PC-3 (cell line): ENCODE measurements around the gene ANKRD13C.

Source experiments
- EZH2 ChIP-seq: fragments of 300-600 bp; sonication (generic); IDR thresholded peaks from one replicate; pipeline ENCODE4 v1.6.1; 2017; ENCODE audit warnings: antibody characterized with exemption, mild to moderate bottlenecking, low read length; ENCODE audit not compliant: unreplicated experiment
- EZH2phosphoT487 ChIP-seq: fragments of 300-600 bp; sonication (generic); IDR thresholded peaks from 2 replicates; pipeline ENCODE4 v1.6.1; 2018; ENCODE audit warnings: mild to moderate bottlenecking, antibody characterized with exemption, low read length, borderline replicate concordance
- TF ChIP-seq, protein P1 (sequence below): fragments of 300-600 bp; sonication (generic); conservative IDR thresholded peaks from 2 replicates; pipeline ENCODE4 v1.5.1; 2017; ENCODE audit warnings: antibody characterized with exemption, low read depth, mild to moderate bottlenecking, low read length

DNA sequence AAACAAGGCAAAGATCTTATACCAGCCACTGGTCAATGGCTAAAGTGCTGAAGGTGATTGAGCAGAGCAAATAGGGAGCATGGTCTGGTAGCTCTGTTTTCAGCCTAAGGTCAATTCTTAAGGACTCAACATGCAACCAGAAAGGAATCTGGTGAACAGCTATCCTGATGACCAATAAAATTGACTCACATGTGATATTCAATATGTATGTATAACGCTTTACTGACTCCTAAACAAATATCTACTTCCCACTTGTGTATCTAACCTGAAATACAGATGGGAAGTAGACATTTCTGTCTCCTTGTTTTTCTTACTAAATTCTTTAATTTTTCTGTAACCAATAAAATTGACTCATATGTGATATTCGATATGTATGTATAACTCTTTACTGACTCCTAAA, 31.6 kb upstream of the ANKRD13C start:
- TF ChIP-seq, protein P1, sequence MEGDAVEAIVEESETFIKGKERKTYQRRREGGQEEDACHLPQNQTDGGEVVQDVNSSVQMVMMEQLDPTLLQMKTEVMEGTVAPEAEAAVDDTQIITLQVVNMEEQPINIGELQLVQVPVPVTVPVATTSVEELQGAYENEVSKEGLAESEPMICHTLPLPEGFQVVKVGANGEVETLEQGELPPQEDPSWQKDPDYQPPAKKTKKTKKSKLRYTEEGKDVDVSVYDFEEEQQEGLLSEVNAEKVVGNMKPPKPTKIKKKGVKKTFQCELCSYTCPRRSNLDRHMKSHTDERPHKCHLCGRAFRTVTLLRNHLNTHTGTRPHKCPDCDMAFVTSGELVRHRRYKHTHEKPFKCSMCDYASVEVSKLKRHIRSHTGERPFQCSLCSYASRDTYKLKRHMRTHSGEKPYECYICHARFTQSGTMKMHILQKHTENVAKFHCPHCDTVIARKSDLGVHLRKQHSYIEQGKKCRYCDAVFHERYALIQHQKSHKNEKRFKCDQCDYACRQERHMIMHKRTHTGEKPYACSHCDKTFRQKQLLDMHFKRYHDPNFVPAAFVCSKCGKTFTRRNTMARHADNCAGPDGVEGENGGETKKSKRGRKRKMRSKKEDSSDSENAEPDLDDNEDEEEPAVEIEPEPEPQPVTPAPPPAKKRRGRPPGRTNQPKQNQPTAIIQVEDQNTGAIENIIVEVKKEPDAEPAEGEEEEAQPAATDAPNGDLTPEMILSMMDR = no peak
- TF ChIP-seq EZH2phosphoT487 (no peak), EZH2 (no peak)
